Adrenal gland (tissue), 12 donors: ENCODE measurements around the gene ENC1. TPM values are rescaled to one million over a fixed set of nuclear protein-coding genes. Genes with fewer than 3 reads are reported as not detected.

Source experiments
- DNase-seq, 7 donors: peaks; one replicate each; pipeline ENCODE4 v3.0.0-alpha.2; 2019 to 2020
- H3K27ac ChIP-seq, 5 donors: fragments of 200-600 bp; sonication (generic) in 4 of 5; 1 replicate in 3 of 5; 2 replicates in 2 of 5; pipeline versions ENCODE4 v1.5.1 to v1.8.0; 2016 to 2020; ENCODE audit warnings: mild to moderate bottlenecking in 1 of 5
- H3K27me3 ChIP-seq: fragments of 200-600 bp; 2 replicates; pipeline ENCODE4 v1.8.0; 2021
- H3K36me3 ChIP-seq, 2 donors: fragments of 200-600 bp; replicated peaks in 1 of 2; 1 replicate in 1 of 2; 2 replicates in 1 of 2; pipeline versions ENCODE4 v1.5.1 to v1.8.0; 2018 to 2022
- H3K4me1 ChIP-seq, 2 donors: fragments of 200-600 bp; replicated peaks in 1 of 2; 1 replicate in 1 of 2; 2 replicates in 1 of 2; pipeline versions ENCODE4 v1.5.1 to v1.8.0; 2018 to 2021
- H3K4me3 ChIP-seq, 4 donors: fragments of 200-600 bp; sonication (generic) in 3 of 4; one replicate each; pipeline ENCODE4 v1.5.1; 2016 to 2018
- H3K9me3 ChIP-seq, 3 donors: fragments of 200-600 bp; sonication (generic) in 1 of 3; replicated peaks in 1 of 3; 1 replicate in 2 of 3; 2 replicates in 1 of 3; pipeline versions ENCODE4 v1.5.1 to v1.8.0; 2016 to 2021
- POLR2A ChIP-seq, 2 donors: fragments of 450-650 bp; IDR thresholded peaks; one replicate each; pipeline ENCODE4 v1.6.1; 2017; ENCODE audit warnings: antibody characterized with exemption in 2 of 2, mild to moderate bottlenecking in 2 of 2, moderate library complexity in 1 of 2
- WGBS, 4 donors: extraction: QIAGEN DNeasy Blood & Tissue Kit in 2 of 4; methylation state at CpG; one replicate each; pipeline versions ENCODE4 v1.1.5 to v1.1.7; 2013 to 2017; 5-methylcytosine and 5-hydroxymethylcytosine counted together
- intact Hi-C, 2 donors: fragments of 100-400 bp; cut with DNase I; formaldehyde crosslinking; loops; one replicate each; pipeline versions ENCODE4 v1.14.1 to v1.15.0; 2022 to 2023
- polyA plus RNA-seq, 3 donors: library from polyadenylated mRNA; stranded (reverse); fragments of 200-250 nt in 2 of 3; fragments of 350-450 nt in 1 of 3; fragmentation: Illumina TruSeq in 1 of 3; extraction: RNeasy Lipid Tissue Mini Kit (QIAGEN cat#74804) in 1 of 3; gene quantifications; one replicate each; pipeline ENCODE4 v1.2.3, GENCODE V29; 2013 to 2014
- total RNA-seq, 9 donors: library from RNA; depleted of rRNA in 4 of 9; stranded (reverse); fragments of >200 nt in 4 of 9; fragments of 120-200 nt in 1 of 9; fragmentation: NEBNext Ultra II Directional in 1 of 9; extraction: Animal tissue kit (Norgen Biotek cat#: 25700) in 1 of 9; gene quantifications; one replicate each; pipeline versions ENCODE4 v1.1.0 to v1.2.4, GENCODE V29; 2013 to 2023
- TF ChIP-seq, protein P1 (sequence below), 6 experiments: fragments of 450-650 bp in 4 of 6; fragments of 200-600 bp in 2 of 6; sonication (generic) in 1 of 6; IDR thresholded peaks; 1 replicate in 5 of 6; 2 replicates in 1 of 6; pipeline versions ENCODE4 v1.5.1 to v1.8.0; 2016 to 2021; ENCODE audit warnings: antibody characterized with exemption in 6 of 6, mild to moderate bottlenecking in 2 of 6, moderate library complexity in 1 of 6
- donor health status: healthy with polysubstance abuse.
- donor health status: Bipolar disorder and iron deficiency.
- donor health status: DM: yes; HTN: yes; CAD: no.
- donor health status: DM: no; HTN: no; CAD: no.
- donor health status: DM: no; HTN: no; CAD: no.
- donor health status: DM: yes; HTN: yes; CAD: no.

ENC1 gene
- total and polyA plus RNA-seq, 12 donors: 2.1 to 48.7 (median 4.4) TPM

DNA sequence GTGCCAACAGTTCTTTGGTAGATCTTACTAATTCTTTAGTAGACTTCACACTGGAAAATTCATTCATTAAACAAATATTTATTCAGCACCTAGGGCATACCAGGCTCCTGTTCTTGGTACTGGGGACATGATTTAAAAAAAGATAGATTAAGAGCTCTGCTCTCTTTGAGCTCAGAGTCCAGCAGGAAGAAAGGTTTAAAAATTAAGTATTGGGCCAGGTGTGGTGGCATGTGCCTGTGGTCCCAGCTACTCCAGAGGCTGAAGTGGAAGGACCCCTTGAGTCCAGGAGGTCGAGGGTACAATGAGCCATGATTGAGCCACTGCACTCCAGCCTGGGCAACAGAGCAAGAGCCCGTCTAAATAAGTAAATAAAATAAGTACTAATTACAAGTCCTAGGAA lies 41.4 kb downstream of the ENC1 start:
- TF ChIP-seq, protein P1, sequence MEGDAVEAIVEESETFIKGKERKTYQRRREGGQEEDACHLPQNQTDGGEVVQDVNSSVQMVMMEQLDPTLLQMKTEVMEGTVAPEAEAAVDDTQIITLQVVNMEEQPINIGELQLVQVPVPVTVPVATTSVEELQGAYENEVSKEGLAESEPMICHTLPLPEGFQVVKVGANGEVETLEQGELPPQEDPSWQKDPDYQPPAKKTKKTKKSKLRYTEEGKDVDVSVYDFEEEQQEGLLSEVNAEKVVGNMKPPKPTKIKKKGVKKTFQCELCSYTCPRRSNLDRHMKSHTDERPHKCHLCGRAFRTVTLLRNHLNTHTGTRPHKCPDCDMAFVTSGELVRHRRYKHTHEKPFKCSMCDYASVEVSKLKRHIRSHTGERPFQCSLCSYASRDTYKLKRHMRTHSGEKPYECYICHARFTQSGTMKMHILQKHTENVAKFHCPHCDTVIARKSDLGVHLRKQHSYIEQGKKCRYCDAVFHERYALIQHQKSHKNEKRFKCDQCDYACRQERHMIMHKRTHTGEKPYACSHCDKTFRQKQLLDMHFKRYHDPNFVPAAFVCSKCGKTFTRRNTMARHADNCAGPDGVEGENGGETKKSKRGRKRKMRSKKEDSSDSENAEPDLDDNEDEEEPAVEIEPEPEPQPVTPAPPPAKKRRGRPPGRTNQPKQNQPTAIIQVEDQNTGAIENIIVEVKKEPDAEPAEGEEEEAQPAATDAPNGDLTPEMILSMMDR (IDR thresholded peaks at IDR 0.05): no peak
- TF ChIP-seq POLR2A (IDR thresholded peaks at IDR 0.05): no peak

DNA sequence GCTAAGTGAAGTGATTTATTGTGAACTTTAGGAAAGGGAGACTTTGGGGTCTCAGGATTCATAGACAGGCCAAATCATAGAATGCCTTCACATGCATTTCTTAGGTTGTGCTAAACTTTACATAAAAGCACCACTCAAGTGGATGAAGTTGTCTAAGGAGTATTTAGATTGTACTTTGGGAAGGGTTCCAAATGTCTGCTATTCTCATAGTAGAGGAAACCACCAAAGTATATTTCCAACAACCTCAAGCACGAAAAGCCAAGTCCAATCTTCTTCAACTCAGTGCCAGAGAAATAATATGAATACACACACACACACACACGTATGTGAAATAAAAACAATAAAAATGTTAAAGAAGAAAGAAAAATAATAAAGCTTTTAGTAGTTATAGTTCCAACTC lies 41.8 kb downstream of the ENC1 start:
- 67 to 80% (median 71%) methylated on average over 2 of the region's 2 CpGs for WGBS, 4 donors
- TF ChIP-seq, protein P1 (IDR thresholded peaks at IDR 0.05): no peak
- TF ChIP-seq POLR2A (IDR thresholded peaks at IDR 0.05): no peak
- intact Hi-C loops: no loop called here

More for the DNA sequence above, 41.4 kb downstream of the ENC1 start:
- no peak overlapping the region for H3K27ac ChIP-seq
- no peak overlapping the region for H3K4me3 ChIP-seq
- no peaks in the 10 kb centered on the region for H3K36me3 ChIP-seq
- DNase-seq: no peak
- 79 to 87% (median 83%) methylated on average over 2 of the region's 2 CpGs for WGBS, 4 donors
- no peaks in the 10 kb centered on the region for H3K9me3 ChIP-seq
- H3K27me3 ChIP-seq: no peaks in the 10 kb centered on the region
- intact Hi-C loops: no loop called here
- peaks cover 0 to 3% of the 10 kb centered on the region in 2 donors for H3K4me1 ChIP-seq

DNA sequence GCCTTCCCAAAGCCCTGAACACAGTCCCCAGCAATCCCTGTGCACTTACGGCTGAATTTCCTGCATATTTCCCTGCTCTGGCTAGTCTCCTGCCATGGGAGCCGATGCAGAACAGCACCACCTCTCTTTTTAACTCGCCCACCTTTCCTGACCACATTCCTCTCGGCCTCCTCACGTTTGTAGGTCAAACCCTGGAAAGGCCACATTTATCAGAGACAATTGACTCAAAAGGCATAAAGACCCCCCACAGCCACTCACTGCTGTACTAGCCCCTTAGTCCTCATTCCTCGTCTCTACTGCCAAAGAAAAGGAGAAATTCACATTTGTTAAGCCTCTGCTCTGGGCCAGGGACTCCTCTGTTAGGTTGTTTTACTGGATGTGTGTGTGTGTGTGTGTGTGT lies 43.6 kb downstream of the ENC1 start:
- Histone ChIP-seq H3K4me1 (peaks cover 0 to 3% of the 10 kb centered on the region in 2 donors), H3K27ac (no peak overlapping the region), H3K9me3 (no peaks in the 10 kb centered on the region), H3K36me3 (no peaks in the 10 kb centered on the region), H3K27me3 (no peaks in the 10 kb centered on the region), H3K4me3 (no peak overlapping the region)
- WGBS, 4 donors: 81 to 91% (median 87%) methylated on average over 6 of the region's 6 CpGs
- DNase-seq: no peak
- intact Hi-C loops: no loop called here
- TF ChIP-seq POLR2A (IDR thresholded peaks at IDR 0.05): no peak
- TF ChIP-seq, protein P1 (IDR thresholded peaks at IDR 0.05): no peak

More for the DNA sequence above, 41.8 kb downstream of the ENC1 start:
- Histone ChIP-seq H3K4me3 (no peak overlapping the region), H3K36me3 (no peaks in the 10 kb centered on the region), H3K27me3 (no peaks in the 10 kb centered on the region), H3K27ac (no peak overlapping the region), H3K9me3 (no peaks in the 10 kb centered on the region), H3K4me1 (peaks cover 0 to 3% of the 10 kb centered on the region in 2 donors)
- DNase-seq: no peak

DNA sequence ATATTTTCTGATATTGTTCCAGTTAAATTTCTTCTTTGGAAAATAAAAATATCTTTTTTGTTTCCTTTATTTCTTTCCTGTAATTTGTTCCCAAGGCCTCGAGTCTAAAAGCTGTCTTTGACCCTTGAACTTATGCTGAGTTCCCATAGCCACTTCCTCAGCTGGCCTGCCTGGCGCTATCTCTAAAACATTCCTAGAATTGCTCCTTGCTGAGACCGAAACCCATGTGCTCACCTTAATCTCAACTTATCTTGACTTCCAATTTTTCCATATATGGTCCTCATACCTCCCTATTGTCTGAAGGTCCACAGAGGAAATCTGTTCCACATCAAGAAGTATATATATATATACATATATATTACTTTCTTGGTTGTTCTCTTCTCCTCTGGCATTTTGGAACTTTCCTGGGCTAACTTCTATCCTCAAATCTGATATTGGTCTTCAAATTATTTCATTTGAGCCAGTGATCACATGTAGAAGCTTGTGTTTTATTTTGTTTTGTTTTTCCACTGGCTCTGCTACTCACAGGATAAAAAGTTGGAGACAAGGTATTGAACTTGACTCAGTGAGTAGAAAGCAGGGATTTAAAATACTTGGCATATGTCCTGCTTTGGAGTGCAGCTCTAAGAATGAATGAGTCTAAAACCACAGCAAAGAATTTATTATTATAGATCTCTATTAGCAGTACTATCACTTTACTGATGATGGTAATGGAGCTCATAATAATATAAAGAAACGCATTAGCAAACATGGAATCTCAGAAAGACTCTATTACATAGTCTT lies 45.2 kb downstream of the ENC1 start:
- Histone ChIP-seq H3K27me3 (no peaks in the 10 kb centered on the region), H3K4me1 (peaks cover 0 to 3% of the 10 kb centered on the region in 2 donors), H3K27ac (peak overlapping the region in 1 of 5 donors; percentile 5), H3K36me3 (no peaks in the 10 kb centered on the region), H3K4me3 (no peak overlapping the region), H3K9me3 (no peaks in the 10 kb centered on the region)
- WGBS, 4 donors: 66 to 72% (median 68%) methylated on average over 4 of the region's 4 CpGs
- DNase-seq: peak in 4 of 7 donors; percentile 4 to 53 (median 23)
- intact Hi-C loops: no loop called here
- TF ChIP-seq POLR2A (IDR thresholded peaks at IDR 0.05): no peak
- TF ChIP-seq, protein P1 (IDR thresholded peaks at IDR 0.05): no peak
